Measurements from ENCODE around the gene CRYGN.

DNA sequence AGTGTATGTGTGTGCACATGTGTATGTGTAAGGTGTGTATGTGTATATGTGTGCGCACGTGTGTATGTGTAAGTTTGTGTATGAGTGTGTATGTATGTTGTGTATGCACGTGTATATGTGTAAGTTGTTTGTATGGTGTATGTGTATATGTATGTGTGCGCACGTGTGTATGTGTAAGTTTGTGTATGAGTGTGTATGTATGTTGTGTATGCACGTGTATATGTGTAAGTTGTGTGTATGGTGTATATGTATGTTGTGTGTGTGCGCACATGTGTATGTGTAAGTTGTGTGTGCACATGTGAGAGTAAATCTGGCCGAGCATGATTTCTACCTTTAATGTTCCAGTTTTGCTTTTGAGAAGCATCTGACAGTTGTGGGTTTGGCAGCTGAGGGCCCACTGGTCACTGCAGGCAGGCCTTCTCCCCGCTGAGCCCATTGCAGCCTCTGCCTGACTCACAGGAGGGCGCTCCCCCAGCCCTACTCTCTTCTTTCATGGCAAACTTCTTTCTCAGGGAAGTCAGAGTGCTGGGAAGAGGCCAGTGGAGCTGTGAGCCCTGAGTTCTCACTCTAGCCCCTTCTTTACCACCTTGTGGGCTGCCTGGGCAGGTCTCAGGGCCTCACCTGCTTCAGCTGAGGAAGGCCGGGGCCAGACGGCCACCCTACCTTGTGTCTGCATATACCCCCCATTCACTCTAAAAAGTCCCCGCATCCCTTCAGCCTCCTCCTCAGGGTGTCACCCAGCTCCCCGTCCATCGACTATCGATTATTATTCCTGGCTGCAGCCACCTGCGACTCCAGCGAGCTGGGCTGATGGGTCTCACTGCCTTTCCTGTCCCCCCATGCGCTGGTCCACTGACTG, 41.3 kb downstream of the CRYGN start:
- TF ChIP-seq POLR2AphosphoS5 (IDR thresholded peaks at IDR 0.05; ENCODE audit: low read depth, low read length) (no peak), POLR2A (IDR thresholded peaks at IDR 0.05; ENCODE audit: low read depth, low read length) (no peak)
